Stromal cell of bone marrow (primary cell): ENCODE measurements around the gene ULK4.

Source experiments
- DNase-seq: peaks from one replicate; pipeline ENCODE4 v3.0.0-alpha.2; 2012; ENCODE audit warnings: low read depth

ULK4 gene

DNA sequence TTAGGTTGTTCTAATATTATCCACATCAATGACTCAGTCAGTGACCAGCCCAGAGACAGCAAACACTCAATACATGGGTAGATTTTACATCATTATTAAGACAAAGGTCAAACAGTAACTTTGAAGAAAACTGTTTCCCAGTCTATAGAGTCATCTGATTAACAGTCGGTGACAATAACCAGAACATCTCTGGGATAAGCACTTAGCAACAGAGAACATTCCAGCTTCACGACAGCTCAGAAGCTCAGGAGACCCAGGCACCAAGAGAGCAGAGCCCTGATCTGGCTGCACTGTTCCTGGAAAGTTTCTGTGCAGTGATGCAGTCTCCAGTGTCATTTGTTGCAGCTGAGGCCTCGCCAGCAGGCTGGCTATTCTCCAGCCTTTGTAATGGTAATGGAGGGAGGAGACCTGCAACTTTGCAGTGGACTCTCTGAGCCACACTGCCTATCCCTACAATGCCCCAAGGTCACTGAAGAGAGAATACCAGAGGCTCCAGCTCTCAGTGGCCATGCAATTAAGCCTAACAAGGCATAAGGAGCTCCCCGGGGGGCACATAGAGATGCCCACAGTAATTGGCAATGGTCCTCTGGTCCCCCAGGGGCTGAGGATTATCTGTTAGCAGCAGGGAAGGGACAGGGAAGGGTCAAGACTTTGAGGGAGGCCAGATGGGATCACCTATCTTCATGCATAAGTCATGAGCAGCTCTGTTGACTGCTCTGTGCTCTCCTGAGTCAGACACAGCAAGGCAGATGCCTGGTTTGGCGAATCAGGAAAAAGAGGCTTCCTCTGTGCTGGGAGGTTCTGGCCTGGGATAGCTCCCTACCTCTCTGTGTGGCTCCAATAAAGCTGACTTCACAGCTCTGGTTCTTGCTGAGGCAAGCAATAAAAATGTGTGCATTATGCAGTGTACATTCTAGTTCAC is 599.0 kb downstream of the ULK4 start:
- DNase-seq, result no peak

DNA sequence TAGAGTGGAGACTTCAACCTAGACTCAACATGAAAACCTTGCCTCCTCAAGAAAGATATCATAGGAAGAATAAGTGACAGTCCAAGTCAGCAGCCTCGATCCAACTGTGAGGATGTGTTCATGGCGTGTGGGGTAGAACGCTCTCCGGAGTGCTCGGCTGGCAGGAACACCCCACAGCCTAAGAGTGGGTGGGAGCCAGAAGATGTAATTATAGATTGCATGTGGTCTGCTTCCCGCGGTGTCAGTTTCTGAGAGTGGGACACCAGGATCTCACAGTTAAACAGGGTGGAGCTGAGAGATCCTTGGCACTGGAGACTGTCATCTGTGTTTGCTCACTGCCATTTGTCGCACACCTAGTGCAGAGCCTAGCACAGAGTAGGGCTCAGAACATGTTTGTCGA is 604.6 kb downstream of the ULK4 start:
- DNase-seq, result no peak

GRCh38 chr3:41356775-41357174 is 605.1 kb downstream of the ULK4 start:
- no peak for DNase-seq

DNA sequence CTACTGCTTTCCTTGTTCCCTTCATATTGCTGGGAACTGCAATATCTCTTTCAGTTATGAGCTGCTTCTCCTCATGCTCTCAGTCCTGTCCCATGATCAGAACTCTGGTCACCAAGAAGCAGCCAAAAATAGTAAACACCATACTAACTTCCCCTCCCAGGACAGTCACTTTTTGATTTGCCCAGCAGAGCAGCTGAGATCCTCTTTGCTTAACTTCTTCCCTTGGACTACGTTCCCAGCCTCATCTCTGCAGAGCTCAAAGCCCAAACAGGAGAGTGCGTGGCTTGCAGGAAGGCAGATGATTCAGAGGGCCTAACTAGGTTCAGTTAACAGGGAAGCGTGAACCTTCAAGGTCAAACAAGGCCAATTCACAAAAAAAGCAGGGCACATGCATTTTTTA is 609.4 kb downstream of the ULK4 start:
- no peak for DNase-seq

- no peak for DNase-seq
Observed at GRCh38 chr3:41350441-41350840, 611.5 kb downstream of the ULK4 start.

DNA sequence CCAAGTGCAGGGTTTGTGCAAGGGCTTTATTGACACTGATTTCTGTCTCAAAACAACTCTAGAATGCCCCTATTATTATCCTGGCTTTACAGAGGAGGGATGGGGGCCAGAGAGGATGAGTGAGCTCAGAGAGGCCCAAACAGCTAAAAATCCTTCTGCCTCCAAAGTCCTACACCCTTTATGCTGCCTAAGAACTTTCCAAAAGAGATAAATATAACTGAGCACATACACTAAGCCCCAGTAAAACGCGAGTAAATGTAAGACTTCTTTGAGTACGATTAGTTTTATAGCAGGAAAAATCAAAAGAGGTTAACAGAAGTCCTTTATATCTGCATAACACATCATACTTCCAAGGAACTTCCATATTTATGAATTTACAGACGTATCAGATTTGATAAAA is 613.5 kb downstream of the ULK4 start:
- no peak for DNase-seq

GRCh38 chr3:41346698-41347270 is 615.1 kb downstream of the ULK4 start:
- no peak for DNase-seq

DNA sequence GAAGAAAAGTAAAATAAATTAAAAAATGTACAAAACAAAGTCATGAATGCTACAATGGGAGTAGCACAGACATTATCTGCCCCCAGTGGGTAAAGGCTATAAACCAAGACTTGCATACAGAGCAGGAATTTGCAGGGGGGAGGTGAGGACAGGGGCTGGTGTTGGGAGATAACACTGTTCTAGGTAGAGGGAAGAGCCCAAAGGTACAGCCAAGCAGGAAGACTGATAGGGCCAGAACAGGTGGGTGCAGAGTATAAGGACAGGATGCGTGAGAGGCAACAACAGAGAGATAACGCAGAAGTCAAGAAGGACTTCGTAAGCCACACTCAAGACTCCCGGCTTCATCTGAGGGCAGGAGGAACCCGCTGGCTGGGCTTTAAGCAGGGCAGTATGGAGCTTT is 616.1 kb downstream of the ULK4 start:
- no peak for DNase-seq

DNA sequence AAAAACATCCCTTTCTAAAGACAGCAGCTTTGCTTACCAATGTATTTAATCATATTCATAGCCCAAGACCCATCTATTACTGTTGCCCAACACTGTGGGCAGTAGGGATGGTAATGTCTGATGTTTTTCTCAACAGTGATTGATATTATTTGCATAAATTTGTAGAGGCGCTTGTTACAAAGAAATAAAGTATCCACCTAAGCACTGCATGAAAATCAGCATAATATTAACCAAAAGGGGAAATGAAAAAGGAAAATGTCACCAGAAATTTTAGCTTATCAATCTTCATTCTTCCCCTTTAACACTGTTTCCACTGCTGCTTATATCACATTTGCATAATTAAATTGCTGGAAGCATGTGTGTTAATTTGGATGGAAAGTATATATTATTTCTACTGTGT is 622.1 kb downstream of the ULK4 start:
- DNase-seq, result no peak

DNA sequence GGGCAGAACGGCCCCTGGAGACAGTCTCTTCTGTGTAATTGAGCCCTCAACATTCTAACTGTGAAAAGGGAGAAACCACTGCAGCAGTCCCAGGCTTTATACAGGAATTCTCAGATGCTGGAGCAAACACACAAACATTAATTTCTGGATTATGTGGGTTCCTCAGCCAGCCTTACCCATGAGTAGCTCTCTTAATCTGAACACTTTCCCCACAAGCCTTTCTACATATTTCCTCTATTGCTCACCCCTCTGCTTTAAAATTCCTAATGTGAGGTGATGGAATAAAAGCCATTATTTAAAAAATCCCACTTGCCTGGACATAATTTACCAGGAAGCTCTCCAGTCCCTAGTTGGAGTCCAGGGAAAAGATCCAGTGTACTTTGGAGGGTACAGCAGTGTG is 623.6 kb downstream of the ULK4 start:
- no peak for DNase-seq

GRCh38 chr3:41334426-41334825 is 627.5 kb downstream of the ULK4 start:
- DNase-seq, result no peak

DNA sequence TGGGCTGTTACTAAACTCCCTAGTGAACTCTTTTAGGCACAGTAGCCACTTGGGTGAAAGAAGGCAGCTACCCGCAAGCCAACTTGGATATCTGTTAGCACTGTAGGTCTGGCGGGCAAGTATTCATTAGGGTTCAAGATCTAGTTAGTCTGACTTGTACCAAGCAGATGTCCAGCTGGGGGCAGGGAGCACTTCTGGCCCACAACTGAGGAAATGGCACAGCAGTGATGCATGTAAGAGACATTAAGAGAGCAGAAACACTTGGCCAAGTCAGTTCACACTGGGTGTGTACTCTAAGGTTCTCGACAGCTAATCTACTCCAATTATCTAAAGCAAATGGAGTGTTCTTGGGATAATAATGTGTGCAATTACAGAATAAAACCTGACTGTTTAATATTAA is 630.9 kb downstream of the ULK4 start:
- no peak for DNase-seq

DNA sequence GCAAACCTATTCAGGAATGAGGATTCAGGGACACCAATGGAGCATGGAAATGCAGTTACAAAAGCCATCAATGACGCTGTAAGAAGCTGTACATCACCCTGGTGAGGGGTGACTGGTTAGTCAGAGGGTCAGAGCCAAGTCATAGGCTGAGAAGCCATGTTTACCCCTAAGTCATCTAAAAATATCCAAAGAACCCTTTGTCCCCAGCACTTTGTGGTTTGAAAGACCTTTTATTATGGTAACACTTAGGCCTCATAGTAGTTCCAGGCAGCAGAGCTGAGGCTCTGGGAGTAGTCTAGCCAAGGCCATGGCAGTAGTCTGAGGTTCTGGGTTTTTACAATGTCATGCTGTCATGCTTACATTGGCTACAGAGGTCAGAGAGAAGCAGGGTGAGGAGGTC is 631.4 kb downstream of the ULK4 start:
- no peak for DNase-seq

GRCh38 chr3:41329881-41330280 is 632.0 kb downstream of the ULK4 start:
- DNase-seq, result no peak

- no peak for DNase-seq
Observed at GRCh38 chr3:41328926-41329325, 633.0 kb downstream of the ULK4 start.

- no peak for DNase-seq
Observed at GRCh38 chr3:41327718-41328117, 634.2 kb downstream of the ULK4 start.

DNA sequence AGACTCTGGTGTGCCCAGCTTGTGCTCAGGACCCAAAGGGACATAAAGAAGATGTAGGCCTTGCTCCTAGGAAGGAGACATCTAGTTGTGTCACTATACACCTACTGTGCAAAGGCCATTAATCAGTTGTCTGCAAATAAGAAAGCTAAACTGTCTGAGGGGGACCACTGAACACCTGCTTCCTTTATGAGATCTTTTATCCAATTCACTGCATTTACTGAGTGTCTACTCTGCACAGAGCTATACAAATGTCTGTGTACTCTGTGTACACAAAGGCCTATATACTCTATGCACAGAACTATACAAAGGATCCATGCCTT is 637.8 kb downstream of the ULK4 start:
- DNase-seq, result no peak

DNA sequence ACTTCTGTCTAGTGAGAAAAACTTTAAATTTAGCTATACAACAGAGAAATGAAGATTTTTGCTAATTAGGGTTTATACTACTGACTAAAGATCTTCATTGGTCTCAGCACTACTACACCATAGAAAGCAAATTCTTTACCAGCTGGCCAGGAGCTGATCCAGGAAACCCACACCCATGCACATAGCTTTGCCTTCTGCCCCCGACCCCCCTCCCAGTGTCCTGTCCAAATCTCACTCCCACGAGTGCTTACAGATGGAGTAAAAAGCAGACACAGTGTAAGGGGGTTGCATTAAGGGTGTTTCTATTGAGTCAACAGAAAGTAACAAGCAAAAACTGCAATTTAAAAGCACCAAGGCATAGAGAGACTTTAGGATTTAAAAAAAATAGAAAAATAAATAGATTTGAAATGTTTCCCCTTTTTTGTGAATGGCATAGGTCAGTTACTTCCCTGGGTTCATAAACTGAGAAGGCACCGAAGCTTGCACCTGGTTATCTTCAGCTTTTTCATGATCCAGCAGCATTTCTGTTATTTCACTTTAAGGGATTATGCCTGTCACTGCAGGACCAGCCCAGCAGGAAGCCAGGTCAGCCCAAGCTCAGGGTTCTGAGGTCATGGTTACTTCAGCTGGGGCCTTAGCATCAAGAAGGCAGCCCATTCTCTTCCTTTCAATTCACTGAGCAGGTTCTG is 638.3 kb downstream of the ULK4 start:
- DNase-seq, result no peak

GRCh38 chr3:41321642-41321980 is 640.3 kb downstream of the ULK4 start:
- DNase-seq, result no peak

DNA sequence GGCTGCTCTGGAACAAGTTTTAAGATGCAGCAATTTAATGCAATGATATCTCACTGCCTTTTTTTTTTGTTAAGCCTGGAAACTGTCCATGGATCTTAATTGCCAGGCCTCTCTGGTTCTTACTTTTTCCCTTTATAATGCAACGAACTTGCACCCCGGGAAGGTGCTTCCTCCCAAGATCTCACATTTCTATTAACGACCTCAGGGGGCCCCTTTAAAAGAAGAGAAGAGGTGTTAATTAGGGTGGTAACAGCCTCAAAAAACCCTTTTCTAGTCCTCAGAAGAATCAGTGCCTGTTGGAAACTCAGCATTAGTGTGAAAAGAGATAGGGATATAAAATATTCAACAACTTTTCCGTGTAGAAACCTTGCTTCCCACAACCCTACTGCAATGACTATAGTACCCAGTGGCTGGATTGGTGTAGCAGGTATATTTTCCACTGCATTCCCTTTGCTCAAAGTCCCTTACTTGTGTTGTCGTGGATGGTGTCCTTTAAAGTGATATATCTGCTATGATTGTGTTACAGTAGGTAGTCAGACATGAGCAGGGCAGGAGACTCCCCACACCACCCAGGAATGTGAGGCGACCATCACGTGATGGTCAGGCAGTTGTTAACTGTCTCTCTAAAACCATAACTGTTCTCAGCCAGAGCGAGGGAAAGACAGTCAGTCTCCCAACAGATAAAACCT is 640.8 kb downstream of the ULK4 start:
- no peak for DNase-seq

GRCh38 chr3:41318520-41318919 is 643.4 kb downstream of the ULK4 start:
- DNase-seq, result no peak

DNA sequence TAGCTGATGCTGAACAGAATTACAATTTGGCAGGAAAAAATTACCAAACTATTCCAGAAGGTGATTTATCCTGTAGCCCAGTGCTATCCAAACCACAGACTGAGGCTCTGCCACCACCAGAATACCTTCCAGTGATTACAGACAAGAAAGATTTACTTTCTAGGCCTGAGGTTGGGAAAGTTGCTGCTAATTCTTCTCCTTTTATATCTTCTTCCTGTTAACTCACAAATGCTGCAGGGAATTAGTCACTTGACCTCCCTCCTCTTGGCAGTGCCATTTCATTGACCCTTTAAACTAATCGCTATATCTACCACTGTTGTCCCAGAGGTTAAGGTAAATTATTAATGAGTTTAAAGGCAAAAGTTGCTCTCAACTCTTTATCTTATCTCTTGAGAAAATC is 644.2 kb downstream of the ULK4 start:
- DNase-seq, result peak; percentile 15

GRCh38 chr3:41317298-41317697 is 644.6 kb downstream of the ULK4 start:
- DNase-seq, result no peak
